ENCODE measurements around the gene SIM2.

- TF ChIP-seq CTCF (IDR thresholded peaks at IDR 0.05; ENCODE audit: low read depth, low read length, poor library complexity, severe bottlenecking) (no peak), EZH2phosphoT487 (IDR thresholded peaks at IDR 0.05; ENCODE audit: borderline replicate concordance, low read length) (no peak)
Measured at GRCh38 chr21:36718951-36719501, 20.1 kb downstream of the SIM2 start.

All from DOHH2 (cell line).